Neuronal stem cell (in vitro differentiated cells): Measurements from ENCODE around the gene SLC1A1.

ENCODE experiments used
- DNase-seq: peaks from one replicate; pipeline ENCODE4 v3.0.0-alpha.2; 2013; ENCODE audit warnings: low spot score
- H2AFZ ChIP-seq: one replicate; pipeline ENCODE4 v1.6.1; 2013; ENCODE audit warnings: mild to moderate bottlenecking, low read length, inconsistent platforms
- H2AK5ac ChIP-seq: 2 replicates; pipeline ENCODE4 v1.6.1; 2013; ENCODE audit warnings: low read depth, mild to moderate bottlenecking, inconsistent platforms, low read length, moderate library complexity, mixed read lengths
- H2BK120ac ChIP-seq: 2 replicates; pipeline ENCODE4 v1.6.1; 2013; ENCODE audit warnings: low read depth, mild to moderate bottlenecking, inconsistent platforms, low read length, moderate library complexity, mixed read lengths
- H2BK12ac ChIP-seq: one replicate; pipeline ENCODE4 v1.6.1; 2013; ENCODE audit warnings: low read length, inconsistent platforms
- H2BK15ac ChIP-seq: 2 replicates; pipeline ENCODE4 v1.6.1; 2013; ENCODE audit warnings: mild to moderate bottlenecking, low read length, inconsistent platforms, mixed read lengths
- H2BK5ac ChIP-seq: one replicate; pipeline ENCODE4 v1.6.1; 2013; ENCODE audit warnings: inconsistent platforms, mild to moderate bottlenecking, low read length, moderate library complexity
- H3K14ac ChIP-seq: one replicate; pipeline ENCODE4 v1.6.1; 2013; ENCODE audit warnings: low read length, inconsistent platforms
- H3K18ac ChIP-seq: 2 replicates; pipeline ENCODE4 v1.6.1; 2013; ENCODE audit warnings: low read length, inconsistent platforms
- H3K23ac ChIP-seq: 2 replicates; pipeline ENCODE4 v1.6.1; 2013; ENCODE audit warnings: low read depth, mild to moderate bottlenecking, mixed read lengths, low read length, inconsistent platforms; ENCODE audit not compliant: poor library complexity
- H3K27ac ChIP-seq: replicated peaks from 3 replicates; pipeline ENCODE4 v1.5.1; 2013; ENCODE audit warnings: low read length, inconsistent platforms
- H3K27me3 ChIP-seq, 3 experiments: 2 replicates each; pipeline ENCODE4 v1.6.1; 2013; ENCODE audit warnings: low read length in 3 of 3, mild to moderate bottlenecking in 2 of 3, inconsistent platforms in 1 of 3, low read depth in 1 of 3, mixed read lengths in 1 of 3, moderate library complexity in 1 of 3; ENCODE audit not compliant: control insufficient read depth in 3 of 3, insufficient read depth in 3 of 3
- H3K36me3 ChIP-seq, 2 donors: replicated peaks in 1 of 2; 2 replicates each; pipeline ENCODE4 v1.6.1; 2013; ENCODE audit warnings: low read length in 2 of 2; ENCODE audit not compliant: control insufficient read depth in 2 of 2, insufficient read depth in 2 of 2
- H3K4ac ChIP-seq: 2 replicates; pipeline ENCODE4 v1.6.1; 2013; ENCODE audit warnings: inconsistent platforms, mild to moderate bottlenecking, low read length, moderate library complexity
- H3K4me1 ChIP-seq, 2 donors: 1 replicate in 1 of 2; 2 replicates in 1 of 2; pipeline ENCODE4 v1.6.1; 2013; ENCODE audit warnings: low read length in 2 of 2, low read depth in 1 of 2; ENCODE audit not compliant: control insufficient read depth in 2 of 2, insufficient read depth in 1 of 2
- H3K4me2 ChIP-seq: one replicate; pipeline ENCODE4 v1.6.1; 2013; ENCODE audit warnings: mild to moderate bottlenecking, low read length, inconsistent platforms; ENCODE audit not compliant: insufficient read depth, poor library complexity, severe bottlenecking
- H3K4me3 ChIP-seq, 2 donors: 2 replicates each; pipeline ENCODE4 v1.5.1; 2013; ENCODE audit warnings: low read length in 2 of 2, mild to moderate bottlenecking in 2 of 2, inconsistent platforms in 1 of 2, moderate library complexity in 1 of 2
- H3K79me1 ChIP-seq: one replicate; pipeline ENCODE4 v1.6.1; 2013; ENCODE audit warnings: low read depth, mild to moderate bottlenecking, inconsistent platforms, low read length, moderate library complexity
- H3K9ac ChIP-seq: one replicate; pipeline ENCODE4 v1.6.1; 2013; ENCODE audit warnings: mild to moderate bottlenecking, low read depth, low read length, inconsistent platforms; ENCODE audit not compliant: poor library complexity
- H3K9me3 ChIP-seq, 2 donors: replicated peaks in 1 of 2; 2 replicates each; pipeline versions ENCODE3 to v1.6.1; 2013; ENCODE audit warnings: low read length in 2 of 2, mild to moderate bottlenecking in 2 of 2, inconsistent platforms in 1 of 2, low read depth in 1 of 2, mixed read lengths in 1 of 2, moderate library complexity in 1 of 2; ENCODE audit not compliant: control insufficient read depth in 2 of 2, insufficient read depth in 1 of 2
- H4K8ac ChIP-seq: one replicate; pipeline ENCODE4 v1.6.1; 2013; ENCODE audit warnings: low read depth, mild to moderate bottlenecking, inconsistent platforms, low read length, moderate library complexity
- H4K91ac ChIP-seq: one replicate; pipeline ENCODE4 v1.6.1; 2013; ENCODE audit warnings: low read length, low read depth, mild to moderate bottlenecking, inconsistent platforms; ENCODE audit not compliant: poor library complexity
- WGBS, 2 donors: extraction: QIAGEN DNeasy Blood & Tissue Kit; methylation state at CpG; one replicate each; pipeline ENCODE4 v1.1.7; 2013; ENCODE audit warnings: missing lambda C conversion rate in 2 of 2, mixed read lengths in 1 of 2; ENCODE audit not compliant: insufficient read length in 2 of 2, insufficient replicate concordance in 1 of 2; ENCODE audit errors: extremely low coverage in 2 of 2; 5-methylcytosine and 5-hydroxymethylcytosine counted together

SLC1A1 gene

GRCh38 chr9:4486176-4486575, 4.1 kb upstream of the SLC1A1 start:
- Histone ChIP-seq H4K8ac (no peak overlapping the region), H3K27ac (no peak overlapping the region), H3K4me2 (no peak overlapping the region), H3K14ac (no peak overlapping the region), H4K91ac (no peak overlapping the region), H3K36me3 (no peaks in the 10 kb centered on the region), H2AFZ (no peak overlapping the region), H3K23ac (no peak overlapping the region), H2BK120ac (no peak overlapping the region), H3K4me1 (peaks cover 0 to 5% of the 10 kb centered on the region in 2 donors), H3K79me1 (no peaks in the 10 kb centered on the region), H3K9ac (no peak overlapping the region), H3K18ac (no peak overlapping the region), H2BK5ac (no peak overlapping the region), H3K9me3 (no peaks in the 10 kb centered on the region), H3K27me3 (peaks cover 2 to 29% (median 11%) of the 10 kb centered on the region in 3 experiments), H3K4ac (no peak overlapping the region), H2BK15ac (no peak overlapping the region), H2BK12ac (no peak overlapping the region), H2AK5ac (no peak overlapping the region), H3K4me3 (no peak overlapping the region)
- WGBS, 2 donors: no CpG with 5 or more reads among the region's 2 CpGs
- DNase-seq: no peak

DNA sequence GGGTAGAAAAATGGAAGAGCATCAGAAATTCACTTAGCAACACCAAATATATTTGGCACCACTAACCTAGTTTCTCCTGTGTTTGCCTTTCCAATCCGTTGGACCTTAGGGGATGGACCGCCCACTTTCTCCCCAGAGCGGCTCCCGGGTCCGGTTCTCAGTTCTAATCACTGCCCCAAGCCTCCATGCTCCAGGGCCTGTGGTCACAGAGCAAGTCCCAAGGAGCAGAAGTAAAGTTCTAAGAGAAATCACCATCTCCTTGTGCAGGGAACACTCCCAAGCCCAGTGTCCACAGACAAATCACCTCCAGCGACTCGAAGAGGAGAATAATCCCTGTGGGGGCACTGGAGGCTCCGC, 728 bp upstream of the SLC1A1 start:
- peak overlapping the region; percentile 77 for H2BK15ac ChIP-seq
- no peak overlapping the region for H2BK120ac ChIP-seq
- H3K27ac ChIP-seq: no peak overlapping the region
- no peaks in the 10 kb centered on the region for H3K79me1 ChIP-seq
- no peak overlapping the region for H3K9ac ChIP-seq
- peak overlapping the region; percentile 96 for H2AFZ ChIP-seq
- H3K4me1 ChIP-seq: peaks cover 2 to 5% of the 10 kb centered on the region in 2 donors
- H2AK5ac ChIP-seq: no peak overlapping the region
- H3K23ac ChIP-seq: no peak overlapping the region
- H3K4ac ChIP-seq: no peak overlapping the region
- H4K8ac ChIP-seq: peak overlapping the region; percentile 7
- DNase-seq: no peak
- peak overlapping the region; percentile 58 to 98 for H3K4me3 ChIP-seq
- no CpG with 5 or more reads among the region's 8 CpGs for WGBS, 2 donors
- no peak overlapping the region for H2BK12ac ChIP-seq
- peak overlapping the region; percentile 94 for H3K4me2 ChIP-seq
- peak overlapping the region; percentile 95 for H3K18ac ChIP-seq
- H3K27me3 ChIP-seq: peaks cover 2 to 58% (median 15%) of the 10 kb centered on the region in 3 experiments
- no peak overlapping the region for H3K14ac ChIP-seq
- peak overlapping the region; percentile 59 for H2BK5ac ChIP-seq
- H3K36me3 ChIP-seq: no peaks in the 10 kb centered on the region
- H3K9me3 ChIP-seq: no peaks in the 10 kb centered on the region
- no peak overlapping the region for H4K91ac ChIP-seq

- Histone ChIP-seq H3K9me3 (no peaks in the 10 kb centered on the region), H3K23ac (peak overlapping the region; percentile 74), H2BK5ac (peak overlapping the region; percentile 59)
Measured at GRCh38 chr9:4490705-4491625, 697 bp downstream of the SLC1A1 start.

GRCh38 chr9:4491626-4491975, 1.3 kb downstream of the SLC1A1 start:
- Histone ChIP-seq H3K27ac (no peak overlapping the region), H3K4me3 (no peak overlapping the region)

More at GRCh38 chr9:4490705-4491625, 697 bp downstream of the SLC1A1 start:
- Histone ChIP-seq H3K27me3 (peaks cover 2 to 69% (median 15%) of the 10 kb centered on the region in 3 experiments), H3K4me3 (peak overlapping the region; percentile 58 to 98), H4K91ac (no peak overlapping the region), H2AK5ac (no peak overlapping the region), H3K4ac (peak overlapping the region; percentile 44), H3K4me2 (peak overlapping the region; percentile 94), H2BK120ac (peak overlapping the region; percentile 68), H4K8ac (no peak overlapping the region), H3K9ac (peak overlapping the region; percentile 93), H3K36me3 (no peaks in the 10 kb centered on the region), H3K79me1 (no peaks in the 10 kb centered on the region), H3K27ac (no peak overlapping the region), H2BK15ac (peak overlapping the region; percentile 77), H2BK12ac (peak overlapping the region; percentile 92), H2AFZ (peak overlapping the region; percentile 96), H3K14ac (peak overlapping the region; percentile 78), H3K4me1 (peaks cover 2 to 5% of the 10 kb centered on the region in 2 donors), H3K18ac (peak overlapping the region; percentile 95)
- WGBS, 2 donors: no CpG with 5 or more reads among the region's 52 CpGs
- DNase-seq: no peak

More at GRCh38 chr9:4491626-4491975, 1.3 kb downstream of the SLC1A1 start:
- no peak overlapping the region for H3K9ac ChIP-seq
- no peak overlapping the region for H2AK5ac ChIP-seq
- no CpG with 5 or more reads among the region's 7 CpGs for WGBS, 2 donors
- no peak overlapping the region for H4K91ac ChIP-seq
- peaks cover 2 to 5% of the 10 kb centered on the region in 2 donors for H3K4me1 ChIP-seq
- H3K18ac ChIP-seq: no peak overlapping the region
- no peak overlapping the region for H2AFZ ChIP-seq
- no peaks in the 10 kb centered on the region for H3K9me3 ChIP-seq
- no peak overlapping the region for H3K23ac ChIP-seq
- H2BK15ac ChIP-seq: peak overlapping the region; percentile 10
- H3K4me2 ChIP-seq: peak overlapping the region; percentile 94
- H4K8ac ChIP-seq: no peak overlapping the region
- H3K14ac ChIP-seq: no peak overlapping the region
- H2BK120ac ChIP-seq: no peak overlapping the region
- H2BK12ac ChIP-seq: no peak overlapping the region
- no peak overlapping the region for H2BK5ac ChIP-seq
- no peaks in the 10 kb centered on the region for H3K36me3 ChIP-seq
- peaks cover 2 to 69% (median 15%) of the 10 kb centered on the region in 3 experiments for H3K27me3 ChIP-seq
- no peaks in the 10 kb centered on the region for H3K79me1 ChIP-seq
- H3K4ac ChIP-seq: no peak overlapping the region
- no peak for DNase-seq
